Activated T-helper 1 cell treated with Interleukin-2 at 50 U/mL for 16 hours (primary cell): ENCODE measurements around the gene SCGB1D4.
"Not testable (repeated sequence)": the region's sequence is repeated elsewhere in the genome, so short reads cannot be mapped to it uniquely, and the experiment has no call there.

ENCODE experiments used
- DNase-seq: peaks from one replicate; pipeline ENCODE4 v3.0.0-alpha.2; 2020; ENCODE audit warnings: low read depth

Gene SCGB1D4

GRCh38 chr11:62298975-62299374, at the start of gene SCGB1D4:
SCGB1D4 (minus strand) TSS chr11:62299075; CDS start chr11:62299010, 65 bp downstream.
- DNase-seq = no peak

GRCh38 chr11:62345861-62346260, 47.0 kb upstream of the SCGB1D4 start:
- DNase-seq = no peak

DNA sequence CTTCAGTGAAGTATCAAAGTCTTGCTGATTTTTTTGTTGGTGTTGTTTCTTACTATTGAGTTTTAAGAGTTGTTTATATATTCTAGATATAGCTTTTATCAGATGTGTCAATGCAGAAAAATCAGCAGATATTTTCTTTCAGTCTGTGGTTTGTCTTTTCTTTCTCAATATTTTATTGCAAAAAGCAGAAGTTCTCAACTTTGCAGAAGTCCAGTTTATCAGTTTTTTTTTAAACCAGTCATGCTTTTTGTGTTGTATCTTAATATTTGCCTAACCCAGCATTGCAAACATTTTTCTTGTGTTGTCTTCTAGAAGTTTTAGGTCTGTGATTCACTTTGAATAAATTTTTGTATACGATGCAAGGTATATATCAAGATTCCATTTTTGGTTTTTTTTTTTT, 45.3 kb upstream of the SCGB1D4 start:
- no peak for DNase-seq

- DNase-seq = not testable (repeated sequence)
Observed at GRCh38 chr11:62343646-62344190, 44.8 kb upstream of the SCGB1D4 start.

DNA sequence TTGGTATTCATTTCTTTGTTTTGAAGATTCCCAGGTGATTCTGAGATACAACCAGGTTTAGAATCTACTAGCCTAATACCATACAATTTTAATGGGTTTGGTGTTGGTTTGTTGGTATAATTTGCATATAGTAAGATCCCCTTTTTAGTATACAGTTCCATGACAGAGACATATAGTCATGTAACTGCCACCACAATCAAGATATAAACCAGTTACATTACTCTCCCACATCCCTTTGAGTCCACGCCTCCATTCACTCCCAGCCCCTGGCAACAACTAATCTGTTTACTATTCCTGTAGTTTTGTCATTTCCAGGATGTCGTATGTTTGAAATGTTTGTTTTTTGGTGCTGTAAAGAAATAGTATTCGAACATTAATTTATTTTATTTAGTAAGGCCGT, 42.7 kb upstream of the SCGB1D4 start:
- no peak for DNase-seq

DNA sequence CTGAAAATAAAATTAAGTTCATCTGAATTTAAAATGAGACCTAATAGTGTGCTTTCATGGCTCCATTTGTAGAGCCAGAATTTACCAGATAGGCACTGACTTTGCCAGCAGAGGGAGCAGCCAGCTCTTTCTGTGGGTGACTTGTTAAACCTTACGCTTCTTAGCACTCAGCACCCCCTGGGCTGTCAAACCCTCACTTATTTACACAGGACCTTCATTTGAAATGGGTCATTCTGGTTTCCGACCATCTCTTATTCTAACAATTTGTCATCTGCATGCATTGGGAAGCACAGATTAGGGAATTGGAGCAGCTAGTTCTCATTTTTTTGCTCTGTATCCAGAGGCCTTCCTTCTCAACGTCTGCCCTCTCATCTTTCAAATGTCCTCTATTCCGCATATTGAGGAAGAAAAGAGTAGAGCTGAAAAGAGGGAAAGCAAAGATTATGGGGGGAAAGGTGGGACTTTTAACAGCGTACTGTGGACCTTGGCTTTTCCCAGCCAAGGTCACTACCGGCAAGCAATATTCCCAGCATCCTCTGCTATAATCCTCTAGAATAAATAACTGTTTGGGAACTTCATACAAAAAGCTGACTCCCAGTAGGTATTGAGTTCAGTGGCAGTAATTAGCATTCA, 41.5 kb upstream of the SCGB1D4 start:
- peak; percentile 13 for DNase-seq

DNA sequence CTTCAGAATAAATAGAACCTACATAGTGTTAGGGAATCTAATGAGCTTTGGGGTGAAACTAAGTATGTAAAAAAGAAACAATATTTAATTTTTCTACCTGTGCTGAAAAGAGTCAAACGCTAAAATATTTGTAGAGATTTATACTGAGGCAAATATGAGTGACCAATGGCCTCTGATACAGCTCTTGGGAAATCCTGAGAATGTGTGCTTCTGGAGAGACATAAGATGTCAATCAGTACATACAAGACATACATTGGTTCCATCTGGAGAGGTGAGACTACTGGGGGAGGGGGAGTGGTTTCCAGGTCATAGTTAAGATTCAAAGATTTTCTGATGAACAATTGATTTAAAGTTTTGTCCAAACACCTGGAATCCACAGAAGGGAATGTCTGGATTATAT, 39.3 kb upstream of the SCGB1D4 start:
- DNase-seq = no peak

- peak; percentile 50 for DNase-seq
Observed at GRCh38 chr11:62337303-62338181, 38.7 kb upstream of the SCGB1D4 start, which contains the start of gene ASRGL1. ASRGL1 (plus strand) TSS chr11:62337448; CDS start chr11:62337978, 530 bp downstream.

DNA sequence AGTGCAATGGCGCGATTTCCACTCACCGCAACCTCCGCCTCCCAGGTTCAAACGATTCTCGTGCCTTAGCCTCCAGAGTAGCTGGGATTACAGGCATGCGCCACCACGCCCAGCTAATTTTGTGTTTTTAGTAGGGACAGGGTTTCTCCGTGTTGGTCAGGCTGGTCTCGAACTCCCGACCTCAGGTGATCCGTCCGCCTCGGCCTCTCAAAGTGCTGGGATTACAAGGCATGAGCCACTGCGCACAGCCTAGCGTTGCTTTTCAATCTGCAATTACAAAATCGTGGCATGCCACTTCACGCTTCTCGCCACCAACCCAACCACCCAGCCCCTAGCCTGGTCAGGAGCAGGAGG, 38.1 kb upstream of the SCGB1D4 start:
- DNase-seq = not testable (repeated sequence)

DNA sequence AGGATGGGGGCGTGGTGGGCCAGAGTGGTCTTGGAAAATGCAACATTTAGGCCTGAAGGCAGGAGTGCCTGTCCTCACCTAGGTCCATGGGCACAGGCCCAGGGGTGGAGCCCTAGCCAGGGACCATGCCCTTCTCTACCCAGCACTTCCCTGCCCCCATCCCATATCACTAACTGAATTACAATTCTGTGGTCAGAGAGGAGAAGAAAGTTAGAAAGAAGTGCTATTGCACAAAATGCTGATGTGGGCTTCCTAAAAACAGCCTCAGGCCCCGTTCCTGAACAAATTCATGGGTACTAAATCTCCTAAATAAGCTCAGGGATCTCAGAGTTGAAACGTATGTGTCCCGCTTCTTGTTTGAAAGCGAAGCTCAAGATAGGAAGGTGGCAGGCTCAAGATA, 34.9 kb upstream of the SCGB1D4 start:
- no peak for DNase-seq

- DNase-seq = not testable (repeated sequence)
Observed at GRCh38 chr11:62331264-62331663, 32.4 kb upstream of the SCGB1D4 start.

GRCh38 chr11:62327541-62327940, 28.7 kb upstream of the SCGB1D4 start:
- not testable (repeated sequence) for DNase-seq

GRCh38 chr11:62326719-62327118, 27.8 kb upstream of the SCGB1D4 start:
- DNase-seq = not testable (repeated sequence)

- DNase-seq = not testable (repeated sequence)
Observed at GRCh38 chr11:62325781-62326180, 26.9 kb upstream of the SCGB1D4 start.

DNA sequence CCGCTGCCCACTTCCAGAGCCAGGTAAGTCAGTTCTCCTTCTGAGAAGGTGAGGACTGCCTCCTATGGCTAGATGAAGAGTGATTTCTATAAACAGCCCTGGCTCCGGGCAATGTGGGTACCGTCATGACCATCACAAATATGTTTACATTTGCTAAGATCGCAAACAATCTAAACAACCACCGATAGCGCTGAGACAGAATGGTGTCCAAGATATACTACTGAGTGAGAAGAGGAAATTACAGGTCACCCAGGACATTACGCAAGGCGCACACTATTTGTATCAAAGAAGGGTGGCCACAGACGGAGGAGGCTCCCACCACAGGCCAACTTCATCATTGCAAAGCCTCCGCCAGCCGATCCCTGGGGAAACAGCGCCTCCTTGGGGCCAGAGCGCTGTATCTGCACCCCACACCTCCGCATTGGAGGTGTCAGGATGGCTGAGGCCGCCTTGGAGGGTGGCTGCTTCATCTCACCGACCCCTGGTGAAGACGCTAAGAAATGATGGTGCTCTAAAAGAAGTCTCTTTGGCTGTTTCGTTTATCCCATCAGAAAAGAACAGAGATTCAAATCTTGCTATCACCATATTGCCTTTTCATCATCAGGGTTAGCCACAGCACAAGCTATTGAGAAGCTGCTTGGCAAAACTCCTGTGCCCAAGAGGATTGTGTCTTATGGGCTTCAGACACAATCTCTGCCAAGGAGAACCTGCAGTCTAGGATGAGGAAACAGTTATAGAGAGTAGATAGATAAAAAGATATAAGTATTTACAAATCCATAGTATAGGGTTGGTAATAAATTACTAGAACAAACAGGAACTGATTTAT, 26.1 kb upstream of the SCGB1D4 start:
- DNase-seq = no peak

- DNase-seq = no peak
Observed at GRCh38 chr11:62322524-62322923, 23.6 kb upstream of the SCGB1D4 start.

GRCh38 chr11:62315431-62315830, 16.6 kb upstream of the SCGB1D4 start:
- no peak for DNase-seq

GRCh38 chr11:62309991-62310390, 11.1 kb upstream of the SCGB1D4 start:
- no peak for DNase-seq

- no peak for DNase-seq
Observed at GRCh38 chr11:62307950-62308349, 9.1 kb upstream of the SCGB1D4 start.

DNA sequence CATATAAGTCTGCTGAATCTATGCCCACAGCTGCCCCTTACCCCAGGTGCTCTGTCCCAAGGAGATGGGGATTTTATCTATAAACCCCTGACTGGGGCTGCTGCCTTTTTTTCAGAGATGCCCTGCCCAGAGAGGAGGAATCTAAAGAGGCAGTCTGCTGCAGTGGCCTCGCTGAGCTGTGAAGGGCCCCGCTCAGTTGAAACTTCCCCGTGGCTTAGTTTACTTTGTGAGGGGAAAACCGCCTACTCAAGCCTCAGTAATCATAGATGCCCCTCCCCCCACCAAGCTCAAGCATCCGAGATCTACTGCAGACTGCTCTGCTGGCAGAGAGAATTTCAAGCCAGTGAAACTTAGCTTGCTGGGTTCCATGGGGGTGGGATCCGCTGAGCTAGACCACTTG, 7.4 kb upstream of the SCGB1D4 start:
- DNase-seq = no peak

DNA sequence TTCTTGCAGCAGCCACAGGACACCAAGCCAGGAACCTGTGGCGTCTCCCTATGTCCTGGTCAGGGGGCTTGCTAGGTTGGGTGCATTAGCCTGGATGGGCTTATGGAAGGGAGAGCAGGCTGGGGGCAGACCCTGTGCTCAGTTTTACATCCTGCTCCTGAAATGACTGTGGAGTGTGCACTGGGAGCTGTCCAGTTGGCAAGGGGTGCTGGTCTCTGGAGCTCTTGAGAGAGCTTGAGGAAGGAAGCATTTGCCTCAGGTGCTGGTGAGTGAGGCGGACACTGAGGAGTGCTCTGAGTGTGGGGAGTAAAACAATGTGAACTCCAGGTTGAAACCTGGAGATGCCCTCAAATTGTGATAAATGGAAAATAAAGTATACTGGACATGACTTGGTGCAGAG, 3.4 kb downstream of the SCGB1D4 start:
- DNase-seq = no peak

DNA sequence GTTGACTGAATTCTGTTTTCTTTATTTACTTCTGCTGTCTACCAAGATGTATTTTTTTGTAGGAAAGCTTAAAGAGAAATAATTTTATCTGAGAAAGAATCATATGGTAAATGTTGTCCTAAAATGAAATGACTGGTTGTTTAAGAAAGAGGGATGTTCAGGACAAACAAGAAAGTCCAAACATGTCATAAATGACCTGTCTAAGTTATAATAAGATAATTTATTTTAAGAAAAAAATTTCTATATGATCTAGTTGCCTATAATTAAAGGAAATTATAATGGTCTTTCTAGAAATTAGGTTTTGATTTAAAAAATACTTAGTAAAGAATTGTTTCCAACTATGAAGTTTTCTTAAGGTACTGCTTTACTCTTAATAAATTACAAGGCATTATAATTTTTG, 18.4 kb downstream of the SCGB1D4 start:
- DNase-seq = no peak
